Trophoblast cell (in vitro differentiated cells and primary cell): ENCODE measurements around the gene RNF212.

Experiments used
- DNase-seq, 2 donors: peaks; one replicate each; pipeline ENCODE4 v3.0.0-alpha.2; 2016
- H2AFZ ChIP-seq: 2 replicates; pipeline ENCODE4 v1.6.1; 2013; ENCODE audit warnings: low read length, moderate library complexity, mild to moderate bottlenecking; ENCODE audit not compliant: insufficient read depth, poor library complexity
- H2AK5ac ChIP-seq: 2 replicates; pipeline ENCODE4 v1.6.1; 2013; ENCODE audit warnings: mild to moderate bottlenecking, low read length
- H2BK120ac ChIP-seq: 2 replicates; pipeline ENCODE4 v1.6.1; 2013; ENCODE audit warnings: low read length, mild to moderate bottlenecking, moderate library complexity; ENCODE audit not compliant: insufficient read depth, poor library complexity
- H2BK12ac ChIP-seq: 2 replicates; pipeline ENCODE4 v1.6.1; 2013; ENCODE audit warnings: mild to moderate bottlenecking, low read length, moderate library complexity
- H2BK5ac ChIP-seq: 2 replicates; pipeline ENCODE4 v1.6.1; 2013; ENCODE audit warnings: low read length, low read depth, moderate library complexity, mild to moderate bottlenecking; ENCODE audit not compliant: poor library complexity
- H3K14ac ChIP-seq: 2 replicates; pipeline ENCODE4 v1.6.1; 2013; ENCODE audit warnings: mild to moderate bottlenecking, low read length
- H3K18ac ChIP-seq: 2 replicates; pipeline ENCODE4 v1.6.1; 2013; ENCODE audit warnings: mild to moderate bottlenecking, low read length
- H3K23ac ChIP-seq: 2 replicates; pipeline ENCODE4 v1.6.1; 2013; ENCODE audit warnings: low read length
- H3K27ac ChIP-seq: 2 replicates; pipeline ENCODE4 v1.5.1; 2013; ENCODE audit warnings: low read depth, mild to moderate bottlenecking, inconsistent platforms, low read length, moderate library complexity
- H3K27me3 ChIP-seq: 2 replicates; pipeline ENCODE4 v1.6.1; 2013; ENCODE audit warnings: inconsistent platforms, mild to moderate bottlenecking, low read length, moderate library complexity; ENCODE audit not compliant: insufficient read depth
- H3K36me3 ChIP-seq, 2 experiments: 1 replicate in 1 of 2; 2 replicates in 1 of 2; pipeline ENCODE4 v1.6.1; 2013; ENCODE audit warnings: low read length in 2 of 2, mild to moderate bottlenecking in 2 of 2, moderate library complexity in 1 of 2; ENCODE audit not compliant: insufficient read depth in 2 of 2, control insufficient read depth in 1 of 2
- H3K4ac ChIP-seq: 2 replicates; pipeline ENCODE4 v1.6.1; 2013; ENCODE audit warnings: low read depth, mild to moderate bottlenecking, low read length, moderate library complexity
- H3K4me1 ChIP-seq, 2 experiments: 1 replicate in 1 of 2; 2 replicates in 1 of 2; pipeline ENCODE4 v1.6.1; 2013; ENCODE audit warnings: low read length in 2 of 2, mild to moderate bottlenecking in 2 of 2, moderate library complexity in 1 of 2; ENCODE audit not compliant: insufficient read depth in 2 of 2, control insufficient read depth in 1 of 2
- H3K4me2 ChIP-seq: 2 replicates; pipeline ENCODE4 v1.6.1; 2013; ENCODE audit warnings: inconsistent platforms, mild to moderate bottlenecking, low read length, moderate library complexity
- H3K4me3 ChIP-seq: 2 replicates; pipeline ENCODE4 v1.5.1; 2013; ENCODE audit warnings: mild to moderate bottlenecking, low read depth, low read length, inconsistent platforms
- H3K79me1 ChIP-seq: one replicate; pipeline ENCODE4 v1.6.1; 2013; ENCODE audit warnings: low read length
- H3K79me2 ChIP-seq: 2 replicates; pipeline ENCODE4 v1.6.1; 2013; ENCODE audit warnings: low read length, mild to moderate bottlenecking; ENCODE audit not compliant: control insufficient read depth, insufficient read depth, poor library complexity
- H3K9ac ChIP-seq: 2 replicates; pipeline ENCODE4 v1.6.1; 2013; ENCODE audit warnings: mild to moderate bottlenecking, low read length
- H3K9me3 ChIP-seq: 2 replicates; pipeline ENCODE4 v1.6.1; 2013; ENCODE audit warnings: low read depth, mild to moderate bottlenecking, control low read depth, inconsistent platforms, low read length; ENCODE audit not compliant: insufficient read depth
- H4K12ac ChIP-seq: 2 replicates; pipeline ENCODE4 v1.6.1; 2013; ENCODE audit warnings: low read depth, mild to moderate bottlenecking, low read length, moderate library complexity
- H4K8ac ChIP-seq: 2 replicates; pipeline ENCODE4 v1.6.1; 2013; ENCODE audit warnings: low read depth, mild to moderate bottlenecking, low read length, moderate library complexity
- H4K91ac ChIP-seq: one replicate; pipeline ENCODE4 v1.6.1; 2013; ENCODE audit warnings: low read depth, mild to moderate bottlenecking, low read length, moderate library complexity
- WGBS: extraction: QIAGEN DNeasy Blood & Tissue Kit; methylation state at CpG from one replicate; pipeline ENCODE4 v1.1.7; 2013; ENCODE audit warnings: missing lambda C conversion rate; ENCODE audit not compliant: insufficient read length, insufficient coverage; ENCODE audit errors: extremely low coverage; 5-methylcytosine and 5-hydroxymethylcytosine counted together

The RNF212 gene

GRCh38 chr4:1044469-1045192 is 68.7 kb downstream of the RNF212 start:
- peaks cover 2% of the 10 kb centered on the region for H3K79me2 ChIP-seq
- peaks cover 22 to 26% of the 10 kb centered on the region in 2 experiments for H3K4me1 ChIP-seq
- H2AFZ ChIP-seq: no peak overlapping the region
- H4K8ac ChIP-seq: peak overlapping the region; percentile 25
- peak overlapping the region; percentile 34 for H3K18ac ChIP-seq
- peak overlapping the region; percentile 45 for H2BK120ac ChIP-seq
- H3K79me1 ChIP-seq: peaks cover 22% of the 10 kb centered on the region
- H2AK5ac ChIP-seq: peak overlapping the region; percentile 80
- H3K9ac ChIP-seq: no peak overlapping the region
- no peak overlapping the region for H3K4me3 ChIP-seq
- H3K14ac ChIP-seq: peak overlapping the region; percentile 56
- H3K23ac ChIP-seq: no peak overlapping the region
- no peaks in the 10 kb centered on the region for H3K27me3 ChIP-seq
- H2BK12ac ChIP-seq: peak overlapping the region; percentile 82
- H3K27ac ChIP-seq: peak overlapping the region; percentile 80
- H2BK5ac ChIP-seq: peak overlapping the region; percentile 28
- DNase-seq: peak in 1 of 2 donors; percentile 49
- WGBS: no CpG with 5 or more reads among the region's 12 CpGs
- H4K12ac ChIP-seq: peak overlapping the region; percentile 15
- H4K91ac ChIP-seq: peak overlapping the region; percentile 85
- no peak overlapping the region for H3K4me2 ChIP-seq
- no peaks in the 10 kb centered on the region for H3K36me3 ChIP-seq
- H3K4ac ChIP-seq: peak overlapping the region; percentile 4
- H3K9me3 ChIP-seq: peaks cover 3% of the 10 kb centered on the region

DNA sequence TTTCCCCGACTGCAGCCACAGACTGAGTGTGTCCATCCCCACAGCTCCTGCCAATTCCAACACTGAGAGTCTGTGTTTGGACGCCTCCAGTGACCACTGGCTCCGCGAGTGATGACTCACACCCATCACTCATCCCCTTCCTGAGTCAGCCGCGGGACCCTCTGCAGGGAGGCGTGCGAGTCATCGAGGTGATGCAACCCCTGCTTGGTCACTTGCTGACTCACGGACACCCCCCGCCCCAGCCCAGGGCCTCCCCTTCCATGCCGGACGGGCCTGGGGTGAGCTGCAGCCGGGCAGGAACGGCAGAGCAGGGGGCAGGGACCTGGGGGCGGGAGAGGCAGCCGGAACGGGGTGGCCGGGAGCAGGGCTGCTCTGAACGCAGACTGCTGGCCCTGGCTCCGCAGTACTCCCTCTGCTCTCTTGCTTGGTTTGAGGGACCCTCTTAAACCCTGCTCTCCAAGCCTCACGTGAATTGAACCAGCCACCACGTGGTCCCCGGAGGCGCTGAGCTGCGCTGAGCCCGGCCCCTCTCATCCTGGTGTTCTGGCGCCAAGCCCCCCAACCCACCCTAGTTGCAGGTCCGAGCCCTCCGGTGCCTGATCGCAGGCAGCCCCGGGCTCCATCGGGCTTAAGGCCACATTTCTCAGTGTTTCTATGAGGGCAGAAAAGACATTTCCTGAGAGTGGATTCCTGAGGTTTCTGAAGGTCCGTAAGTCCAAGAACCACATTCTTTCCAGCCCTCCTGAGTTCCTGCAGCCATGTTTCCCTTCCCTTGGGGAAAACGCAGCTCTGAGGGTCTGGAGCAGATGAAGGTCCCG is 69.5 kb downstream of the RNF212 start:
- Histone ChIP-seq H2AK5ac (peak overlapping the region; percentile 57), H3K9ac (no peak overlapping the region), H4K12ac (peak overlapping the region; percentile 25), H3K23ac (no peak overlapping the region), H3K79me2 (peaks cover 2% of the 10 kb centered on the region), H4K8ac (peak overlapping the region; percentile 72), H2BK12ac (peak overlapping the region; percentile 65), H2AFZ (peak overlapping the region; percentile 41), H3K9me3 (peaks cover 3% of the 10 kb centered on the region), H3K36me3 (no peaks in the 10 kb centered on the region), H3K27ac (peak overlapping the region; percentile 80), H3K4me1 (peaks cover 22 to 26% of the 10 kb centered on the region in 2 experiments), H3K27me3 (no peaks in the 10 kb centered on the region), H4K91ac (peak overlapping the region; percentile 85), H3K4me2 (peak overlapping the region; percentile 51), H2BK120ac (peak overlapping the region; percentile 74), H3K4ac (peak overlapping the region; percentile 56), H3K4me3 (no peak overlapping the region), H2BK5ac (peak overlapping the region; percentile 28), H3K14ac (peak overlapping the region; percentile 59), H3K18ac (peak overlapping the region; percentile 43), H3K79me1 (peaks cover 22% of the 10 kb centered on the region)
- peak; percentile 93 to 95 for DNase-seq
- no CpG with 5 or more reads among the region's 36 CpGs for WGBS

DNA sequence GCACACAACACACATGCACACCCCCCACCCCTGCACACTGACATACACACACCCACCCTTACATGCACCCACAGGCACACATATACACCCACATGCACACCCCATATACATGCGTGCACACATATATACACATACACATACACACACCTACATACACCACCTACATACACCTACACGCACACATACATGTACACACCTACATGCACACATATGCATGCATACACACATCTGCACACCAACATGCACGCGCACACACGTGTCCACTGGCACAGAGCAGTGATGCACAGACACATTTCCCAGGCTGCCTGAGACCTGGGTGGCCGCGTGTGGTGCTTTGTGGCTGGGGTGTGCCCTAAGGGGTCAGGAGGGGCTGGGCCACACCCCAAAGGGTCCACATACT is 70.2 kb downstream of the RNF212 start:
- Histone ChIP-seq H3K4me1 (peaks cover 22 to 26% of the 10 kb centered on the region in 2 experiments), H3K23ac (no peak overlapping the region), H3K14ac (peak overlapping the region; percentile 16), H2BK120ac (no peak overlapping the region), H3K27ac (no peak overlapping the region), H4K91ac (no peak overlapping the region), H3K9ac (no peak overlapping the region), H2BK12ac (peak overlapping the region; percentile 47), H2BK5ac (no peak overlapping the region), H3K9me3 (peaks cover 3% of the 10 kb centered on the region), H4K12ac (no peak overlapping the region), H3K27me3 (no peaks in the 10 kb centered on the region), H3K79me1 (peaks cover 22% of the 10 kb centered on the region), H4K8ac (no peak overlapping the region), H3K36me3 (no peaks in the 10 kb centered on the region), H3K4ac (no peak overlapping the region), H3K18ac (no peak overlapping the region), H3K4me3 (no peak overlapping the region), H2AFZ (no peak overlapping the region), H3K79me2 (peaks cover 2% of the 10 kb centered on the region), H3K4me2 (peak overlapping the region; percentile 14), H2AK5ac (no peak overlapping the region)
- WGBS: no CpG with 5 or more reads among the region's 7 CpGs
- no peak for DNase-seq

DNA sequence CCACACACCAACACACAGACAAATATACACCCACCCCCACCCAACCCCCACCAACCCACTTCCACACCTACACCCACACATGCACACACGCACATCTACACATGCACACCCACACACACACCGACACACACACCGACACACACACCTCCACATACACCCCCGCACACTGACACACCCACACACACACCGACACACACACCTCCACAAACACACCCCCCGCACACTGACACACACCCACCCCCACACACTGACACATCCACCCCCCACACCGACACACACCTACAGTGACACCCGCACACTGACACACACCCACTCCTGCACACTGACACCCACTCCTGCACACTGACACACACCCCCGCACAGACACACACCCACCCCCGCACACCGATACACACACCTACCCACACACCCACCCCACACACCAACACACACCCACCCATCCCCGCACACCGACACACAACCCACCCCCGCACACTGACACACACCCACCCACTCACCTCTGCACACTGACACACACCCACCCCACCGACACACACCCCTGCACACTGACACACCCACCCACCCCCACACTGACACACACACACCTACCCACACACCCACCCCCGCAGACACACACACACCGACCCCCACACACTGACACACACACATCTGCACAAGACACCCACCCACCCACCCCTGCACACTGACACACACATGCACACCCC is 70.9 kb downstream of the RNF212 start:
- no peak for DNase-seq
- Histone ChIP-seq H3K9ac (no peak overlapping the region), H4K12ac (no peak overlapping the region), H3K14ac (no peak overlapping the region), H3K27me3 (no peaks in the 10 kb centered on the region), H2AK5ac (no peak overlapping the region), H3K18ac (no peak overlapping the region), H2AFZ (no peak overlapping the region), H4K91ac (no peak overlapping the region), H2BK120ac (no peak overlapping the region), H3K79me1 (peaks cover 22% of the 10 kb centered on the region), H3K4ac (no peak overlapping the region), H3K9me3 (peaks cover 3% of the 10 kb centered on the region), H3K4me3 (no peak overlapping the region), H2BK5ac (no peak overlapping the region), H3K23ac (no peak overlapping the region), H3K4me2 (no peak overlapping the region), H3K36me3 (no peaks in the 10 kb centered on the region), H2BK12ac (no peak overlapping the region), H3K79me2 (peaks cover 2% of the 10 kb centered on the region), H3K4me1 (peaks cover 22 to 32% of the 10 kb centered on the region in 2 experiments), H3K27ac (no peak overlapping the region), H4K8ac (no peak overlapping the region)
- WGBS: no CpG with 5 or more reads among the region's 17 CpGs
